ENCODE measurements around the gene CES2. TPM values are rescaled to one million over a fixed set of nuclear protein-coding genes. Genes with fewer than 3 reads are reported as not detected.

The CES2 gene
- total and polyA plus RNA-seq, 10 of the 15 experiments (the other 5 are each of a cell fraction or from before 2014, with no cell fraction given): 1.6 to 33.7 (median 21.0) TPM

DNA sequence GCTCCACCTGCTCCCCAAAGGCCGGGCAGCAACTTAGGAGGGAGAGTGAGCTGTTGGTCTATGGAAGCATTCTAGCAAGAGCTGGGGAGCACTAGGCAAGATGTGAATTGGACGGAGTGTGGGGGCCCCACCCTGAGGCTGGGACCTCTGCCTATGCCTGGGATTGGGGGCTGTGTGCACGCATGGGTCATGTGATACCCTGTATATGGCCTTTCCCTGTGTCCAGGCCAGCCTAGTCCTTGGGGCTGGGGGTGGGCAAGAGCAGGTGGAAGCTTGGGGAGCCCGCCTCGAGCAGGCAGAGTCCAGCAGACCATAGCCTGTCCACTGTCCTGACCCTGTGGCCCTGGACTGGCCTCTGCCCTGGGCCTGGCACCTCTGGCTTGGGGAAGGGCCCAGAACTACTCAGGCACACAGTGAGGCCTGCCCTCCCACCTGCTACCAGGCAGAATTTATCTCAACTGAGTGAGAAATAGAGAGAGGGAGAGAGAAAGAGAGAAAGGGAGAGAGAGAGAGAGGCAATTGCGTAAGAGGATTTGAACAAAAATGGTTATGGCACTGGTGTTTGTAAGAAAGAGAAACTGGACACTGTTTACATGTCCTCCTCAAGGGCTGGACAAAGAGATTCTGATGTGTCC lies 35.9 kb upstream of the CES2 start (continued):
- TF ChIP-seq, protein P1, sequence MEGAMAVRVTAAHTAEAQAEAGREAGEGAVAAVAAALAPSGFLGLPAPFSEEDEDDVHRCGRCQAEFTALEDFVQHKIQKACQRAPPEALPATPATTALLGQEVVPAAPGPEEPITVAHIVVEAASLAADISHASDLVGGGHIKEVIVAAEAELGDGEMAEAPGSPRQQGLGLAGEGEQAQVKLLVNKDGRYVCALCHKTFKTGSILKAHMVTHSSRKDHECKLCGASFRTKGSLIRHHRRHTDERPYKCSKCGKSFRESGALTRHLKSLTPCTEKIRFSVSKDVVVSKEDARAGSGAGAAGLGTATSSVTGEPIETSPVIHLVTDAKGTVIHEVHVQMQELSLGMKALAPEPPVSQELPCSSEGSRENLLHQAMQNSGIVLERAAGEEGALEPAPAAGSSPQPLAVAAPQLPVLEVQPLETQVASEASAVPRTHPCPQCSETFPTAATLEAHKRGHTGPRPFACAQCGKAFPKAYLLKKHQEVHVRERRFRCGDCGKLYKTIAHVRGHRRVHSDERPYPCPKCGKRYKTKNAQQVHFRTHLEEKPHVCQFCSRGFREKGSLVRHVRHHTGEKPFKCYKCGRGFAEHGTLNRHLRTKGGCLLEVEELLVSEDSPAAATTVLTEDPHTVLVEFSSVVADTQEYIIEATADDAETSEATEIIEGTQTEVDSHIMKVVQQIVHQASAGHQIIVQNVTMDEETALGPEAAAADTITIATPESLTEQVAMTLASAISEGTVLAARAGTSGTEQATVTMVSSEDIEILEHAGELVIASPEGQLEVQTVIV (IDR thresholded peaks at IDR 0.05; ENCODE audit: borderline replicate concordance, partially characterized antibody): no peak
- no peak for TF ChIP-seq SREBF2 (IDR thresholded peaks at IDR 0.05; ENCODE audit: low read length)
- TF ChIP-seq ESRRA (IDR thresholded peaks at IDR 0.05; ENCODE audit: low read length): no peak
- TF ChIP-seq, protein P2, sequence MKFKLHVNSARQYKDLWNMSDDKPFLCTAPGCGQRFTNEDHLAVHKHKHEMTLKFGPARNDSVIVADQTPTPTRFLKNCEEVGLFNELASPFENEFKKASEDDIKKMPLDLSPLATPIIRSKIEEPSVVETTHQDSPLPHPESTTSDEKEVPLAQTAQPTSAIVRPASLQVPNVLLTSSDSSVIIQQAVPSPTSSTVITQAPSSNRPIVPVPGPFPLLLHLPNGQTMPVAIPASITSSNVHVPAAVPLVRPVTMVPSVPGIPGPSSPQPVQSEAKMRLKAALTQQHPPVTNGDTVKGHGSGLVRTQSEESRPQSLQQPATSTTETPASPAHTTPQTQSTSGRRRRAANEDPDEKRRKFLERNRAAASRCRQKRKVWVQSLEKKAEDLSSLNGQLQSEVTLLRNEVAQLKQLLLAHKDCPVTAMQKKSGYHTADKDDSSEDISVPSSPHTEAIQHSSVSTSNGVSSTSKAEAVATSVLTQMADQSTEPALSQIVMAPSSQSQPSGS (IDR thresholded peaks at IDR 0.05; ENCODE audit: low read length): no peak
- no peak for TF ChIP-seq ZBED1 (IDR thresholded peaks at IDR 0.05; ENCODE audit: borderline replicate concordance)
- TF ChIP-seq ATF7 (IDR thresholded peaks at IDR 0.05; ENCODE audit: low read depth): no peak
- no peak for TF ChIP-seq ASH2L (IDR thresholded peaks at IDR 0.05; ENCODE audit: borderline replicate concordance, low read depth)
- no peak for TF ChIP-seq NR2F1 (conservative IDR thresholded peaks at IDR 0.05)
- TF ChIP-seq RBBP5 (conservative IDR thresholded peaks at IDR 0.05): no peak
- no peak for TF ChIP-seq POU2F2 (IDR thresholded peaks at IDR 0.05; ENCODE audit: borderline replicate concordance, low read depth, low read length)
- TF ChIP-seq, protein P3, sequence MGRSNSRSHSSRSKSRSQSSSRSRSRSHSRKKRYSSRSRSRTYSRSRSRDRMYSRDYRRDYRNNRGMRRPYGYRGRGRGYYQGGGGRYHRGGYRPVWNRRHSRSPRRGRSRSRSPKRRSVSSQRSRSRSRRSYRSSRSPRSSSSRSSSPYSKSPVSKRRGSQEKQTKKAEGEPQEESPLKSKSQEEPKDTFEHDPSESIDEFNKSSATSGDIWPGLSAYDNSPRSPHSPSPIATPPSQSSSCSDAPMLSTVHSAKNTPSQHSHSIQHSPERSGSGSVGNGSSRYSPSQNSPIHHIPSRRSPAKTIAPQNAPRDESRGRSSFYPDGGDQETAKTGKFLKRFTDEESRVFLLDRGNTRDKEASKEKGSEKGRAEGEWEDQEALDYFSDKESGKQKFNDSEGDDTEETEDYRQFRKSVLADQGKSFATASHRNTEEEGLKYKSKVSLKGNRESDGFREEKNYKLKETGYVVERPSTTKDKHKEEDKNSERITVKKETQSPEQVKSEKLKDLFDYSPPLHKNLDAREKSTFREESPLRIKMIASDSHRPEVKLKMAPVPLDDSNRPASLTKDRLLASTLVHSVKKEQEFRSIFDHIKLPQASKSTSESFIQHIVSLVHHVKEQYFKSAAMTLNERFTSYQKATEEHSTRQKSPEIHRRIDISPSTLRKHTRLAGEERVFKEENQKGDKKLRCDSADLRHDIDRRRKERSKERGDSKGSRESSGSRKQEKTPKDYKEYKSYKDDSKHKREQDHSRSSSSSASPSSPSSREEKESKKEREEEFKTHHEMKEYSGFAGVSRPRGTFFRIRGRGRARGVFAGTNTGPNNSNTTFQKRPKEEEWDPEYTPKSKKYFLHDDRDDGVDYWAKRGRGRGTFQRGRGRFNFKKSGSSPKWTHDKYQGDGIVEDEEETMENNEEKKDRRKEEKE (IDR thresholded peaks at IDR 0.05): no peak
